ENCODE results near the gene CD180. TPM values are rescaled to one million over a fixed set of nuclear protein-coding genes. Genes with fewer than 3 reads are reported as not detected.

Gene CD180
- polyA plus RNA-seq, 3 donors: 0.57 to 0.97 (median 0.70) TPM

- DNase-seq: no peak
These were observed 62.8 kb downstream of the CD180 start for GRCh38 chr5:67133776-67134175.

- no peak for DNase-seq
These were observed 63.4 kb downstream of the CD180 start for GRCh38 chr5:67133217-67133616.

- DNase-seq: no peak
These were observed 66.8 kb downstream of the CD180 start for GRCh38 chr5:67129768-67130167.

Data from renal pelvis (tissue), 4 donors.